Measurements from ENCODE around the gene ZNF10.

Gene ZNF10

DNA sequence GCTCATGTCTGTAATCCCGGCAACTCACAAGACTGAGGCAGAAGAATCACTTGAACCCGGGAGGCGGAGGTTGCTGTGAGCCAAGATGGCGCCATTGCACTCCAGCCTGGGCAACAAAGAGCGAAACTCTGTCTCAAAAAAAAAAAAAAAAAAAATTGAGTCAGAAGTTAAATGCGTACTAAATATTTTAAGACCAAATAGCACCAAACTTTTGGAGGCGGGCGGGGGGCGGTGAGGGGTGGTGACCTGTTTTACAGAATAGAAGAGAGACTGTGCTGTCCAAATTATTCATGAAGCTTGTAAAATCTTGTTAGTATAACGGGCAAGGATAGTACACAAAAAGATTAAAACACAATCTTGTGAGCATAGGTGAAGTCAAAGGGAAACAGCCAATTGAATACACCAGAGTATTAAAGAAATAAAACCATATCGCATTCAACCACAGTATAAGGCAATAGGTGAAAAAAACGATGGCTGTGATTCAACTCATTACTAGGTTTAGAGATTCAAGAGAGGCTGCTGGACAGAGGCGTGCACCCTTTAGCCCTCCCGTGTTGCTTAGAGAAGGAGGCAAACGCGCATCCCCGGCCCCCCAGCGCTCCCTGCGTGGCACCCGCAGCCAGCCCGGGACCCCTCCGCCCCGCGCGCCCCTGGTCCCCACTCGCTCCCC, 924 bp upstream of the ZNF10 start:
- H3K9me3 ChIP-seq (ENCODE audit: control insufficient read depth, low read length): peaks cover 49% of the 10 kb centered on the region
- peak overlapping the region; percentile 99 for H3K27ac ChIP-seq (ENCODE audit: insufficient read depth, low read length, poor library complexity, severe bottlenecking)
- peak overlapping the region; percentile 67 for H3K4me3 ChIP-seq (ENCODE audit: insufficient read depth, low read depth, low read length, poor library complexity, severe bottlenecking)
- peaks cover 20% of the 10 kb centered on the region for H3K36me3 ChIP-seq (ENCODE audit: control insufficient read depth, insufficient read depth, low read length)
- no peaks in the 10 kb centered on the region for H3K27me3 ChIP-seq (replicated peaks; ENCODE audit: control insufficient read depth, insufficient read depth, low read length, poor library complexity, severe bottlenecking)
- peaks cover 5% of the 10 kb centered on the region for H3K4me1 ChIP-seq (ENCODE audit: control insufficient read depth, insufficient read depth, low read length, poor library complexity, severe bottlenecking)
- no peak for DNase-seq

DNA sequence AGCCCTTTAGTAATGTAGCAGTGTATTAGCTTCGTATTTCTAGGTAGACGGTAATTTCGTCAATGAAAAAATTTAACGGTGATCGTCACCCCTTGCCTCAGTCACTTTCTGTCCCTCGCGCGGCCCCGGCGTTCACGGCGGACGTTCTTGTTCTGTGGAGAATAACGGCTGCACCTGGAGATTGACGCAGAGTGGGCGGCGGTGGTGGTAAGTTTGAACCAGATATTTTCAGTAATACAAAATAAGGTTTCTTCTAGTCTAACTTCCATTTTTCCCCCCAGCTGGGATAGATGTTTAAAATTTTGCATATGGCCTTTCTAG, 341 bp downstream of the ZNF10 start:
- H3K27ac ChIP-seq (ENCODE audit: insufficient read depth, low read length, poor library complexity, severe bottlenecking): peak overlapping the region; percentile 99
- DNase-seq: no peak

DNA sequence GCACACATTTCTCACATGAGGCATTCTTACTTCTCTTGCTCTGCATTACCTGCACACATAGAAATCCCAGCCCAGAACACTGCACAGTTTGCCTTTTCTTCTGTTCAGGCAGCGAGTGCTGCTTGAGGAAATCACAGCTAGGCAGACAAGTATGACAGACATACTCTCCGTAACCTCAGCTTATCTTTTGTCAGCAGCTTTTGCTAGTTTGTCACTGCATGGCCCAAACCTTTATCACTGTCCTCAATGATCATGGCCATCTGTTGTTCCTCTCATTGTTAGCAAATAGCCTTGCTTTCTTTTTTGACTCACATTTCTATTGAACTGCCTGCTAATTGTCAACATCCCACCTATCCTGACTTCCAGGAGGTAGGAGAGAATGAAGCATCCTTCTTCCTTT, 5.3 kb downstream of the ZNF10 start:
- H3K27ac ChIP-seq (ENCODE audit: insufficient read depth, low read length, poor library complexity, severe bottlenecking): no peak overlapping the region
- H3K4me3 ChIP-seq (ENCODE audit: insufficient read depth, low read depth, low read length, poor library complexity, severe bottlenecking): no peak overlapping the region
- H3K4me1 ChIP-seq (ENCODE audit: control insufficient read depth, insufficient read depth, low read length, poor library complexity, severe bottlenecking): peaks cover 2% of the 10 kb centered on the region
- no peaks in the 10 kb centered on the region for H3K27me3 ChIP-seq (replicated peaks; ENCODE audit: control insufficient read depth, insufficient read depth, low read length, poor library complexity, severe bottlenecking)
- no peak for DNase-seq
- H3K9me3 ChIP-seq (ENCODE audit: control insufficient read depth, low read length): peaks cover 32% of the 10 kb centered on the region
- peaks cover 39% of the 10 kb centered on the region for H3K36me3 ChIP-seq (ENCODE audit: control insufficient read depth, insufficient read depth, low read length)

More for the DNA sequence above, 341 bp downstream of the ZNF10 start:
- Histone ChIP-seq H3K27me3 (replicated peaks; ENCODE audit: control insufficient read depth, insufficient read depth, low read length, poor library complexity, severe bottlenecking) (no peaks in the 10 kb centered on the region), H3K9me3 (ENCODE audit: control insufficient read depth, low read length) (peaks cover 46% of the 10 kb centered on the region), H3K36me3 (ENCODE audit: control insufficient read depth, insufficient read depth, low read length) (peaks cover 20% of the 10 kb centered on the region), H3K4me3 (ENCODE audit: insufficient read depth, low read depth, low read length, poor library complexity, severe bottlenecking) (peak overlapping the region; percentile 67), H3K4me1 (ENCODE audit: control insufficient read depth, insufficient read depth, low read length, poor library complexity, severe bottlenecking) (peaks cover 5% of the 10 kb centered on the region)

DNA sequence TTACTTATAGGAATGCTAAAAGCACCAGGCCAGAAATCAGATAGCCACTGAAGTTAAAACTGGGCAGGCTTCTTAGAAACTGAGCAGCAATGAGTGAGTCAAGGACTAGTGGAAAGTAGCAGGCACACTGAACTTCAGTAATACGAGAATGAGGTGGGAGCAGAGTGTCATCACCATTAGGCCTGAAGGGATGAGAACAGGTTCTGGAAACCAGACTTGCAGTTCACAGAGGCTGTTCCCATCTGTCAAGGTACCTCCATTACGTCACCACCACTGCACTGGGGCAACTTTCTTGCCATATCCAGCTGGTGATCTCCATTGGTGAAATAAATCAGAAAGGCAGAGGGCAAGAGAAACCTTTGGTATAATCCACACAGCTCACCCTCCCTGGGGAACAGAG, 15.6 kb downstream of the ZNF10 start:
- DNase-seq: no peak
- H3K4me3 ChIP-seq (ENCODE audit: insufficient read depth, low read depth, low read length, poor library complexity, severe bottlenecking): no peak overlapping the region
- H3K9me3 ChIP-seq (ENCODE audit: control insufficient read depth, low read length): peaks cover 23% of the 10 kb centered on the region
- no peaks in the 10 kb centered on the region for H3K4me1 ChIP-seq (ENCODE audit: control insufficient read depth, insufficient read depth, low read length, poor library complexity, severe bottlenecking)
- H3K27me3 ChIP-seq (replicated peaks; ENCODE audit: control insufficient read depth, insufficient read depth, low read length, poor library complexity, severe bottlenecking): no peaks in the 10 kb centered on the region
- H3K36me3 ChIP-seq (ENCODE audit: control insufficient read depth, insufficient read depth, low read length): peaks cover 44% of the 10 kb centered on the region
- no peak overlapping the region for H3K27ac ChIP-seq (ENCODE audit: insufficient read depth, low read length, poor library complexity, severe bottlenecking)

DNA sequence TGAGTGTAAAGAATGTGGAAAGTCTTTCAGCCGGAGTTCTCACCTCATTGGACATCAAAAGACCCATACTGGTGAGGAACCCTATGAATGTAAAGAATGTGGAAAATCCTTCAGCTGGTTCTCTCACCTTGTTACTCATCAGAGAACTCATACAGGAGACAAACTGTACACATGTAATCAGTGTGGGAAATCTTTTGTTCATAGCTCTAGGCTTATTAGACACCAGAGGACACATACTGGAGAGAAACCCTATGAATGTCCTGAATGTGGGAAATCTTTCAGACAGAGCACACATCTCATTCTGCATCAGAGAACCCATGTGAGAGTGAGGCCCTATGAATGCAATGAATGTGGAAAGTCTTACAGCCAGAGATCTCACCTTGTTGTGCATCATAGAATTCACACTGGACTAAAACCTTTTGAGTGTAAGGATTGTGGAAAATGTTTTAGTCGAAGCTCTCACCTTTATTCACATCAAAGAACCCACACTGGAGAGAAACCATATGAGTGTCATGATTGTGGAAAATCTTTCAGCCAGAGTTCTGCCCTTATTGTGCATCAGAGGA, 25.8 kb downstream of the ZNF10 start:
- no peak for DNase-seq
- Histone ChIP-seq H3K36me3 (ENCODE audit: control insufficient read depth, insufficient read depth, low read length) (peaks cover 48% of the 10 kb centered on the region), H3K4me3 (ENCODE audit: insufficient read depth, low read depth, low read length, poor library complexity, severe bottlenecking) (no peak overlapping the region), H3K9me3 (ENCODE audit: control insufficient read depth, low read length) (peaks cover 75% of the 10 kb centered on the region), H3K27ac (ENCODE audit: insufficient read depth, low read length, poor library complexity, severe bottlenecking) (no peak overlapping the region), H3K4me1 (ENCODE audit: control insufficient read depth, insufficient read depth, low read length, poor library complexity, severe bottlenecking) (no peaks in the 10 kb centered on the region), H3K27me3 (replicated peaks; ENCODE audit: control insufficient read depth, insufficient read depth, low read length, poor library complexity, severe bottlenecking) (no peaks in the 10 kb centered on the region)

DNA sequence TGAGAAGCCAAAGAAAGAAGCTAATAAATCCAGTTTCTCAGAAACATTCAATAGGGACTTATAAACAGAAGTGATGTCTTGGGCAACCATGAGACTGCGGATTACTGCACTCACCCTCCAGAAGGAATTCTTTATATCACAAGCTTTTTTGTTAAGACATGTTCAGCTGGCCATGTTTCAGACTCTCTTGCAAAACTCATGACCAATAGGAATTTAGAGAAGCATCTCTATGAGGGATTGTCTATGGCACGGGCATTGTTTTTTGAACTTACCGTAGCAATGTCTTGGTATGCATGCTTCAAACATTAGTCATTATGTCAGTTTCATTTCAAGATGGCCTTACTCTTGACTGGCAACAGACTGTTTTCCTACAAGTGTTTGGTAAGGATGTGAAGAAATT, 35.3 kb downstream of the ZNF10 start:
- Histone ChIP-seq H3K27ac (ENCODE audit: insufficient read depth, low read length, poor library complexity, severe bottlenecking) (no peak overlapping the region), H3K4me3 (ENCODE audit: insufficient read depth, low read depth, low read length, poor library complexity, severe bottlenecking) (no peak overlapping the region), H3K9me3 (ENCODE audit: control insufficient read depth, low read length) (peaks cover 15% of the 10 kb centered on the region)

DNA sequence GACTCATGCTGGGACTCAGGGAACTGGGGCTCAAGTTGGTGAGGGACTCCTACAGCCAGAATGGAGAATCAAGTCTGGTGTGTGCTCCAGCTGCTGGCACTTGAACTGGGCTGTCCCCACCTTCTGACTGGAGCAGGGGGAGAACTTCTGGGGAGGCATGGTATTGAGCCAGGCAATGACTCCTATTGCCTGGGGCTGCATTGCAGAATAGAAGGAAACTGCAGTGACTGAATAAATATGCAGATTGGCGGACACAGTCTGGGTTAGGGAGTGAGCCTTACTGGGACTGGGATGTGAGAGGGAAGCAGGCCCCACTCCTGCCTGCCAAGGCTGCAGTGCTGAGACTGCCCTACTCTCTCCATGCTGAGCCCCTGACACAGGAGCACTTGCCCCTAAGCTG, 42.1 kb downstream of the ZNF10 start:
- DNase-seq: no peak
- Histone ChIP-seq H3K36me3 (ENCODE audit: control insufficient read depth, insufficient read depth, low read length) (no peaks in the 10 kb centered on the region), H3K27me3 (replicated peaks; ENCODE audit: control insufficient read depth, insufficient read depth, low read length, poor library complexity, severe bottlenecking) (no peaks in the 10 kb centered on the region), H3K27ac (ENCODE audit: insufficient read depth, low read length, poor library complexity, severe bottlenecking) (no peak overlapping the region), H3K9me3 (ENCODE audit: control insufficient read depth, low read length) (peaks cover 14% of the 10 kb centered on the region), H3K4me1 (ENCODE audit: control insufficient read depth, insufficient read depth, low read length, poor library complexity, severe bottlenecking) (no peaks in the 10 kb centered on the region), H3K4me3 (ENCODE audit: insufficient read depth, low read depth, low read length, poor library complexity, severe bottlenecking) (no peak overlapping the region)

More for the DNA sequence above, 35.3 kb downstream of the ZNF10 start:
- no peak for DNase-seq
- Histone ChIP-seq H3K4me1 (ENCODE audit: control insufficient read depth, insufficient read depth, low read length, poor library complexity, severe bottlenecking) (no peaks in the 10 kb centered on the region), H3K27me3 (replicated peaks; ENCODE audit: control insufficient read depth, insufficient read depth, low read length, poor library complexity, severe bottlenecking) (no peaks in the 10 kb centered on the region), H3K36me3 (ENCODE audit: control insufficient read depth, insufficient read depth, low read length) (no peaks in the 10 kb centered on the region)

DNA sequence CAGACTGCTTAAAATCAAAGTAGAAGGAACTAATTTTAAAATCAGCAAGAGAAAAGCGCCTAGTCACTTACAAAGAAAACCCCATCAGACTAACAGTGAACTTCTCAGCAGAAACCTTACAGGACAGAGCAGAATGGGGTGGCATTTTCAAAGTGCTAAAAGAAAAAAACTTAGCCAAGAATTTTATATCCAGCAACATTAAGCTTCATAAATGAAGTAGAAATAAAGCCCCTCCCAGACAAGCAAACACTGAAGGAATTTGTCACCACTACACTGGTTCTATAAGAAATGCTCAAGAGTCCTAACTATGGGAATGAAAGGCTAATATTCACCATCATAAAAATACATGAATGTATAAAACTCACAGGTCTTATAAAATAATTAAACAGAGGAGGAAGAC, 44.5 kb downstream of the ZNF10 start:
- Histone ChIP-seq H3K4me3 (ENCODE audit: insufficient read depth, low read depth, low read length, poor library complexity, severe bottlenecking) (no peak overlapping the region), H3K4me1 (ENCODE audit: control insufficient read depth, insufficient read depth, low read length, poor library complexity, severe bottlenecking) (no peaks in the 10 kb centered on the region), H3K9me3 (ENCODE audit: control insufficient read depth, low read length) (peaks cover 14% of the 10 kb centered on the region), H3K36me3 (ENCODE audit: control insufficient read depth, insufficient read depth, low read length) (no peaks in the 10 kb centered on the region), H3K27ac (ENCODE audit: insufficient read depth, low read length, poor library complexity, severe bottlenecking) (no peak overlapping the region), H3K27me3 (replicated peaks; ENCODE audit: control insufficient read depth, insufficient read depth, low read length, poor library complexity, severe bottlenecking) (no peaks in the 10 kb centered on the region)
- DNase-seq: no peak

DNA sequence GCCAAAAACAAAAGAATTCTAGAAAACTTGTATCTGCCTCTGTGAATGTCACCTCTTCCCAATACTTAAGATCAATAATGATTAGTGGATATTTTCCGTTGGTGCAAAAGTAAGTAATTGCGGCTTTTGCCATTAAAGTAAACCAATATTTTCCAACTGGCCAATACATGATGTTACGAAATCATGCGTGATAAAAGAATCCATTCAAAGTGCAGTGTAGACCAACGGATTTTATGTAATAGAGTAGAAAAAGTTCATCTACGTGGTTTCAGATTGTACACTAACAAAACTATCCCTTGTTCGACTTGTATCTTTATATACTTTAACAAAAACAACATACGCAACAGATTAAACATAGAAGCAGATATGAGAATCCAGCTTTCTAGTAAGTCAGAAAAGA, 50.2 kb downstream of the ZNF10 start:
- no peak overlapping the region for H3K4me3 ChIP-seq (ENCODE audit: insufficient read depth, low read depth, low read length, poor library complexity, severe bottlenecking)
- peaks cover 25% of the 10 kb centered on the region for H3K36me3 ChIP-seq (ENCODE audit: control insufficient read depth, insufficient read depth, low read length)
- no peaks in the 10 kb centered on the region for H3K9me3 ChIP-seq (ENCODE audit: control insufficient read depth, low read length)
- peaks cover 5% of the 10 kb centered on the region for H3K4me1 ChIP-seq (ENCODE audit: control insufficient read depth, insufficient read depth, low read length, poor library complexity, severe bottlenecking)
- H3K27ac ChIP-seq (ENCODE audit: insufficient read depth, low read length, poor library complexity, severe bottlenecking): no peak overlapping the region
- DNase-seq: no peak
- no peaks in the 10 kb centered on the region for H3K27me3 ChIP-seq (replicated peaks; ENCODE audit: control insufficient read depth, insufficient read depth, low read length, poor library complexity, severe bottlenecking)

DNA sequence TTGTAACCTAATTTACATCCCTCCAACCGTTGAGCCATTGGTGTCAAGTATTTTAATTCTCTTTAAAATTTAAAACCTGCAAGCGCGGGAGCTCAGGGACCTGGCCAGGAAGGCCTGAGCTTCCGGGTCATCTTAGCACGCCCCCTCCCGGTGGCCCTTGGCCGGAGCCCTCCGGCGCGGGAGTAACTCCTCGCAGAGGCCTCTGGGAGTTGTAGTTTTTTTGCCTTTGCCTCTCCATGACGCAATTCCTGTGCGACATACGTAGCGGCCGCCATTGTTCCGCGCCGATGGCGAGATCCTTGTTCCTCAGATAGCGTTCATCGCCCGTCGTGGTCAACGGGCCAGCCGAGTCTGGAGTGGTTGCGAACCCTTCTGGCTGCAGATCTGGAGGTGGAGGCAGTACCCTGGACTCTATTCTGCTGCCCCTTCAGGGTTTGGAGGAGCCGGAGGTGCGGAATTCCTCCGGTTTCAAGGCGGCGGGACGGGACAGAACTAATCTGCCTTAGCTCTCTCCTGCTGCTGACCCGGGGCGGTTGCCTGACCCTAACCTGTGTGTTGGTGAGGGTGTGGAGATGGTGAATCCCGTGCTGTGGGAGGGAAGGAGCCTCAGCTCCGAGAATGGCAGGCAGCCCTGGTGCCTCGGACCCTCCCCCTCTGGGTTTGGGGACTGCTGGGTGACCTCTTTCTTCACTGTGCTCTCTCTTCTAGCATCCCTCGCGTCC, 51.0 kb downstream of the ZNF10 start, which contains the start of gene ZNF268:
TSS of gene ZNF268 (plus strand) at position 258 of the 722 bp plus-strand sequence. CDS start 503 bp downstream, outside the sequence.
- DNase-seq: peak; percentile 65 to 79 (median 75)
- H3K4me1 ChIP-seq (ENCODE audit: control insufficient read depth, insufficient read depth, low read length, poor library complexity, severe bottlenecking): peaks cover 5% of the 10 kb centered on the region
- H3K36me3 ChIP-seq (ENCODE audit: control insufficient read depth, insufficient read depth, low read length): peaks cover 32% of the 10 kb centered on the region
- no peaks in the 10 kb centered on the region for H3K27me3 ChIP-seq (replicated peaks; ENCODE audit: control insufficient read depth, insufficient read depth, low read length, poor library complexity, severe bottlenecking)
- H3K9me3 ChIP-seq (ENCODE audit: control insufficient read depth, low read length): peaks cover 3% of the 10 kb centered on the region
- peak within 1 kb of the TSS; percentile 67 for H3K27ac ChIP-seq (ENCODE audit: insufficient read depth, low read length, poor library complexity, severe bottlenecking)
- peak within 1 kb of the TSS; percentile 86 for H3K4me3 ChIP-seq (ENCODE audit: insufficient read depth, low read depth, low read length, poor library complexity, severe bottlenecking)
